ENCODE measurements around the gene TACC3.

The TACC3 gene

GRCh38 chr4:1777822-1778641 is 56.7 kb downstream of the TACC3 start:
- Histone ChIP-seq H3K27me3 (ENCODE audit: control insufficient read depth, insufficient read depth, low read length) (no peaks in the 10 kb centered on the region), H3K4me1 (ENCODE audit: control insufficient read depth, insufficient read depth, low read length) (peaks cover 8% of the 10 kb centered on the region), H3K9ac (ENCODE audit: low read depth, low read length) (no peak overlapping the region), H3K9me3 (ENCODE audit: control insufficient read depth, insufficient read depth, low read length) (no peaks in the 10 kb centered on the region), H3K36me3 (ENCODE audit: control insufficient read depth, insufficient read depth, low read length) (no peaks in the 10 kb centered on the region), H3K4me3 (ENCODE audit: low read depth, low read length) (peak overlapping the region; percentile 1)

DNA sequence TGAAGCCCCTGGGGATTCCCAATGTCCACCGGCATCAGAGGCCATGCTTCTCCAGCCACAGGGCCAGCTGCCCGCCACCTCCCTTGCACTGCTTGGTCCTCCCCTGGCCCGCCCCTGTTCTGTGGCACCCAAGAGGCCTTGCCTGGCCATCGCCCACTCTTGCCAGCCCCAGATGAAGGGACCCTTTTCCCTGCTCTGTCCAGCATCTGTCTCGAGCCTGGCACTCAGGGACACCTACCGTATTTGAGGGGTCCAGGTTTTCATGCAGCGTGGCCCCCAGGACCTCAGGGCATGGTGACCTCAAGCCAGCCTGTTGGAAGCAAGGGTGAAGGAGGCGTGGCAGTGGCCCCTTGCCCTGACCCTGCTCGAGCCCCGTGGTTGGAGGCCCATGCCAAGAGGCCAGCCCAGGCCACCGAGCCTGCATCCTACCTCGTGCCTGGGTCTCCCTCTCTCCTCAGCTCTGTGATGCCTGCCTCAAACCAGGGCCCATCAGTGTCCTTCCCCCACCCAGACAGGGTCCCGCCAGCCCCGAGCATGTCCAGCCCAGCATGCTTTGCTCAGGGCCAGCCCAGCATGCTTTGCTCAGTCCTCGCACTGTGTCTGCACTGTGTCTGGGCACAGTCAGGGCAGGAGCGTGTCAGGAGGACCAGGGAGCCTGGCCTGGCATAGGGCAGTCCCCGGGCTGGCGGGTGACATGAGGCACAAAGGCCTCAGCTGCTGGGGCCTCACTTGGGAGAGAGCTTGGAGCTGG is 57.5 kb downstream of the TACC3 start:
- H3K4me3 ChIP-seq (ENCODE audit: low read depth, low read length), result no peak overlapping the region
- H3K9me3 ChIP-seq (ENCODE audit: control insufficient read depth, insufficient read depth, low read length), result no peaks in the 10 kb centered on the region
- peaks cover 8% of the 10 kb centered on the region for H3K4me1 ChIP-seq (ENCODE audit: control insufficient read depth, insufficient read depth, low read length)
- H3K9ac ChIP-seq (ENCODE audit: low read depth, low read length), result no peak overlapping the region
- H3K36me3 ChIP-seq (ENCODE audit: control insufficient read depth, insufficient read depth, low read length), result no peaks in the 10 kb centered on the region
- H3K27me3 ChIP-seq (ENCODE audit: control insufficient read depth, insufficient read depth, low read length), result no peaks in the 10 kb centered on the region

DNA sequence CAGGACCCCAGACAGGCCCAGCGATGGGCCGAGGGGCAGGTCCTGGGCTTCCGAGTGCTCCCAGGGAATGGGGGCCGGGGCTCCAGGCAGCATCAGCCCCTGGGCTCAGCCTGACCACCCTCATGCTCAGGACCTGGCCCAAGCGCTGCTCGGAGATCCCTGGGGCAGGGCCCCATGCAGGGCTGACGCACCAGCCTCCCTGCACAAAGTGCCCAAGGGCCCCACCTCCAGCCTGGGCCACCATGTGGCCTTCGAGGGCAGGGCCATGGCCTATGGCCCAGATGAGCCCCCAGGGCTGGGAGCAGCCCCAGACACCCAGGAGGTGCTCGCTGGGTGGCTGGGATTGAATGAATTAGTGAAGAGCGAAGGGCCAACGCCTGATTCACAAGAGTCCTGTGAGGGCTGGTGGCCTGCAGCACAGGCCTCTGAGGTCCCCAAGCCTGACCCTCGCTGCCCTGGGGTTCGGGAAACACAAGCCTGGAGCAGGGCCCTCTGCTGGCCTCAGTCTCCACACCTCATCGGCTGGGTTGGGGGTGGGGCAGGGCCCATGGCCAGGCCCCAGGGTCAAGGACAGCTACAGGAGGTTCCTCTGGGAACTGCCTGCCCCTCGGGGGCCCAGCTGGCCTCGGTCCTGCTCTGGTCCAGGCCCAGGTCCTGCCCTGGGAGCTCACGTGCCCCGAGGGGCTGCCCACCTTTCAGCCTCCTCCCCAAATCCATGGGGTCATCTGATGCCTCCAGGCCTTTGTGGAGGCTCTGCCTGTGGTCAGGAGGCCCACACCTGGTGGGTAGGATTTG is 58.5 kb downstream of the TACC3 start:
- H3K4me3 ChIP-seq (ENCODE audit: low read depth, low read length), result no peak overlapping the region
- peaks cover 8% of the 10 kb centered on the region for H3K4me1 ChIP-seq (ENCODE audit: control insufficient read depth, insufficient read depth, low read length)
- no peak overlapping the region for H3K9ac ChIP-seq (ENCODE audit: low read depth, low read length)
- H3K9me3 ChIP-seq (ENCODE audit: control insufficient read depth, insufficient read depth, low read length), result no peaks in the 10 kb centered on the region
- H3K27me3 ChIP-seq (ENCODE audit: control insufficient read depth, insufficient read depth, low read length), result no peaks in the 10 kb centered on the region
- no peaks in the 10 kb centered on the region for H3K36me3 ChIP-seq (ENCODE audit: control insufficient read depth, insufficient read depth, low read length)

DNA sequence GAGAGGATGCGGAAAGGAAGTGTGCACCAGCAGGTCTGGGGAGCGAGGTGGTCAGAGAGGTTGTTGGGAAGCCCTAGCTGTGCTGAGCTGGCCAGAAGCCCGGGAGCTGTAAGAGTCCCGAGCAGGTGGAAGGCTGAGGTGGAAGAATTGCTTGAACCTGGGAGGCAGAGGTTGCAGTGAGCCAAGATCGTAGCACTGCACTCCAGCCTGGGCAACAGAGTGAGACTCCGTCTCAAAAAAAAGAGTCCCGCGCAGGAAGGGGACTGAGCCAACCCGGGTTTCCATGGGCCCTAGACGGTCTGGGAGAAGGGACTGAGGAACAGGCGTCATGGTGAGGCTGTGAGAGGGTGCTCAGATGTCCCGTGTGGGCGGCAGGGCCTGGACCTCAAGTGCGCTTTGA is 59.1 kb downstream of the TACC3 start:
- Histone ChIP-seq H3K36me3 (ENCODE audit: control insufficient read depth, insufficient read depth, low read length) (no peaks in the 10 kb centered on the region), H3K4me1 (ENCODE audit: control insufficient read depth, insufficient read depth, low read length) (peaks cover 8% of the 10 kb centered on the region)

DNA sequence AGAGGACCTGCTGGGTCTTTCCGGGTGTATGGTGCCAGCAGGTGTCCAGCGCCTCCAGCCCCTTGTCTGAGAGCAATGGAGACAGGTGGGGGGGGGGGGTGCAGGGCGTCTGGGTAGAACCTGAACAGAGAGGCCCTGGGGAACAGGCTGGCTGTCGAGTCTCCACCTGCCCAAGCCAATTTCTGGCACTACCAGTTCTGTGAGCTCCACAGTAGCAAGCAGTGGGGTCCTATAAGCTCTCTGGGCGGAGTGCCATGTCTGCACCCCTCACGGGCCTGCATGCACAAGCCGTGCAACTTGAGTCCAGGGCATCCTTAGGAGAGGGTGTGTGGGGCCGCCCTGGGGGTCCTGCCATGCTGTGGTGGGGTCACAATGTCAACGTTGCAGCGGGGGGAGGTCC is 61.7 kb downstream of the TACC3 start:
- Histone ChIP-seq H3K9me3 (ENCODE audit: control insufficient read depth, insufficient read depth, low read length) (no peaks in the 10 kb centered on the region), H3K4me3 (ENCODE audit: low read depth, low read length) (no peak overlapping the region), H3K36me3 (ENCODE audit: control insufficient read depth, insufficient read depth, low read length) (no peaks in the 10 kb centered on the region), H3K9ac (ENCODE audit: low read depth, low read length) (no peak overlapping the region), H3K4me1 (ENCODE audit: control insufficient read depth, insufficient read depth, low read length) (no peaks in the 10 kb centered on the region), H3K27me3 (ENCODE audit: control insufficient read depth, insufficient read depth, low read length) (no peaks in the 10 kb centered on the region)

More for the DNA sequence above, 59.1 kb downstream of the TACC3 start:
- Histone ChIP-seq H3K9ac (ENCODE audit: low read depth, low read length) (no peak overlapping the region), H3K27me3 (ENCODE audit: control insufficient read depth, insufficient read depth, low read length) (no peaks in the 10 kb centered on the region), H3K4me3 (ENCODE audit: low read depth, low read length) (no peak overlapping the region), H3K9me3 (ENCODE audit: control insufficient read depth, insufficient read depth, low read length) (no peaks in the 10 kb centered on the region)

GRCh38 chr4:1783970-1784369 is 62.6 kb downstream of the TACC3 start:
- H3K36me3 ChIP-seq (ENCODE audit: control insufficient read depth, insufficient read depth, low read length), result no peaks in the 10 kb centered on the region
- H3K4me1 ChIP-seq (ENCODE audit: control insufficient read depth, insufficient read depth, low read length), result no peaks in the 10 kb centered on the region
- no peaks in the 10 kb centered on the region for H3K9me3 ChIP-seq (ENCODE audit: control insufficient read depth, insufficient read depth, low read length)
- H3K4me3 ChIP-seq (ENCODE audit: low read depth, low read length), result no peak overlapping the region
- no peaks in the 10 kb centered on the region for H3K27me3 ChIP-seq (ENCODE audit: control insufficient read depth, insufficient read depth, low read length)
- H3K9ac ChIP-seq (ENCODE audit: low read depth, low read length), result no peak overlapping the region

DNA sequence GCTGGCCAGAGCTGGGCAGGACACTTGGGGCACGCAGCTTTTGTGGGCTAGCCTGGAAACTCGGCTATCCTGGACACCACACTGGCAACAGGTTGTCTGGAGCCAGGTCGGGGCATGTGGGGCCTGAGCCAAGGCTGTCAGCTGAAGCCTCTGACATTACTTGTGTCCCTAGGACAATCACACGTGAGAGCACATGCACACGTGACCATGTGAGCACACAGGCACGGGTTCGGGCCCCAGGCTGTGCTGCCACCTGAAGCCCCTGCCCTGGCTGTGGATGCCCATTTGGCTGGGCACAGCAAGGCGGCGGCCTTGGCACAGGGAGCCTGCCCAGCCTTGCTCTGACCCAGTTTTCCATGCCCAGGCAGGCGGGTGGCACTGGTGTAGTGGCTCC is 63.1 kb downstream of the TACC3 start:
- no peak overlapping the region for H3K4me3 ChIP-seq (ENCODE audit: low read depth, low read length)
- no peaks in the 10 kb centered on the region for H3K4me1 ChIP-seq (ENCODE audit: control insufficient read depth, insufficient read depth, low read length)
- H3K9me3 ChIP-seq (ENCODE audit: control insufficient read depth, insufficient read depth, low read length), result no peaks in the 10 kb centered on the region
- H3K36me3 ChIP-seq (ENCODE audit: control insufficient read depth, insufficient read depth, low read length), result no peaks in the 10 kb centered on the region
- no peak overlapping the region for H3K9ac ChIP-seq (ENCODE audit: low read depth, low read length)
- no peaks in the 10 kb centered on the region for H3K27me3 ChIP-seq (ENCODE audit: control insufficient read depth, insufficient read depth, low read length)

- Histone ChIP-seq H3K27me3 (ENCODE audit: control insufficient read depth, insufficient read depth, low read length) (peaks cover 2% of the 10 kb centered on the region), H3K9ac (ENCODE audit: low read depth, low read length) (no peak overlapping the region), H3K9me3 (ENCODE audit: control insufficient read depth, insufficient read depth, low read length) (no peaks in the 10 kb centered on the region), H3K36me3 (ENCODE audit: control insufficient read depth, insufficient read depth, low read length) (no peaks in the 10 kb centered on the region), H3K4me1 (ENCODE audit: control insufficient read depth, insufficient read depth, low read length) (no peaks in the 10 kb centered on the region), H3K4me3 (ENCODE audit: low read depth, low read length) (no peak overlapping the region)
Observed at GRCh38 chr4:1784789-1785591, 63.7 kb downstream of the TACC3 start.

DNA sequence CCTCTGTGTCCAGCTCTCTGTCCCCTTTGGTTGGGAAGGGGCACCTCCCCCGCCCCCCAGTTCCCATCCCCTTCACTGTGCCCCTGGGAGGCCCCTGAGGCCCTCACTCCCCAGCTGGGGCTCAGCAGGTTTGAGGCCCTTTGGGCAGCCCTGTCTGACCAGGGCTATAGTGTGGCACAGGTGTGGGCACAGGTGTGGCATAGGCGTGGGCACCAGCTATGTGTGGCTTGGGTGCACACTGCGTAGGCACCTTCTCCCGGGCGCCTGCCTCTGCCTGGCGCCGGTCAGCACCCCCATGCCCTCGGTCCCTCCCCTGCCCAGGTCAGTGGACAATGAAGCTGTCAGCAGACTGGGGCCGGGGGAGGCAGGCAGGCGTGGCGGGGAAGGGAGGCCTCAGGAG is 64.3 kb downstream of the TACC3 start:
- H3K9me3 ChIP-seq (ENCODE audit: control insufficient read depth, insufficient read depth, low read length), result no peaks in the 10 kb centered on the region
- no peaks in the 10 kb centered on the region for H3K36me3 ChIP-seq (ENCODE audit: control insufficient read depth, insufficient read depth, low read length)
- no peak overlapping the region for H3K9ac ChIP-seq (ENCODE audit: low read depth, low read length)
- no peak overlapping the region for H3K4me3 ChIP-seq (ENCODE audit: low read depth, low read length)
- H3K4me1 ChIP-seq (ENCODE audit: control insufficient read depth, insufficient read depth, low read length), result no peaks in the 10 kb centered on the region
- H3K27me3 ChIP-seq (ENCODE audit: control insufficient read depth, insufficient read depth, low read length), result peaks cover 8% of the 10 kb centered on the region

DNA sequence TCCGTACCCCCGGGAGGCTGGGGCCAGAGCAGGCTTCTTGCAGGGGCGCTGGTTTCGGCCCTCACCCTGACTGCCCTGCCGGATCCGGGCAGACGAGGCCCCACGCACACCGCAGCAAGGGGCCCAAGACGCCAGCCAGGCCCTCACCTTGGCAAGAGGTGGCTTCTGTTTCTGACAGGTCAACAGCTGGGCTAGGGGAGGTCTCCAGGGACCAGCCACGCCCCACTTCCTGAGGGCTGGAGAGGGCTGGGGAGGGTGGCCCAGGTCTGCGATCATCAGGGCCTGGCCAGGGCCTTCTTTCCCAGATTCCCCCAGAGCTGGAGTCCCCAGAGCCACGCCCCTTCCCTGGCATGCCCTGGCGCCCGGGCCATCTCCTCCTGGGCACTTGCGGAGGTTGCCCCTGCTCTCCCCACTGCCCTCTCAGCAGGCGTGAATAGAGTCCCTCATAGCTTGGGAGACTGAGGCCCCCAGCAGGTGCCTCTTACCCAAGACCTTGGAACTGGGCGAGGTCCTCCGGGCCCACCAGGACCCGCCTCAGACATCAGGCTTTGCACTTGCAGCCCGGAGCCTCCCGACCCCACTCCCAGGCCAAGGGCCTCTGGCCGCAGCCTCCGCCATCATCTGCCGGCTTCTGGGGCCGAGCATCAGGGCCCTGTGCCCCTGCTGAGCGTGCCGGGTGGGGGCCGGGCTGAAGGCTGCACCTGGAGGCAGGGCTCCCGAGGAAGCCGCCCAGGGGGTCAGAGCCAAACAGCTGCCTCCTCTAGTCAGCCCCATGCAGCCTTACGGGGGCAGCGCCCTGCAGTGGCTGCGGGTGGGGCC is 65.4 kb downstream of the TACC3 start:
- Histone ChIP-seq H3K4me3 (ENCODE audit: low read depth, low read length) (no peak overlapping the region), H3K36me3 (ENCODE audit: control insufficient read depth, insufficient read depth, low read length) (no peaks in the 10 kb centered on the region), H3K4me1 (ENCODE audit: control insufficient read depth, insufficient read depth, low read length) (no peaks in the 10 kb centered on the region), H3K27me3 (ENCODE audit: control insufficient read depth, insufficient read depth, low read length) (peaks cover 18% of the 10 kb centered on the region), H3K9ac (ENCODE audit: low read depth, low read length) (no peak overlapping the region), H3K9me3 (ENCODE audit: control insufficient read depth, insufficient read depth, low read length) (no peaks in the 10 kb centered on the region)
